Measurements from ENCODE around the gene MINDY4. TPM values are rescaled to one million over a fixed set of nuclear protein-coding genes. Genes with fewer than 3 reads are reported as not detected.

The MINDY4 gene
- total RNA-seq, 2 experiments from 2014 or later = 1.3 to 1.7 TPM

GRCh38 chr7:30908681-30909080 is 137.5 kb downstream of the MINDY4 start:
- H3K4me1 Mint-ChIP-seq (ENCODE audit: low read depth) = no peaks in the 10 kb centered on the region
- intact Hi-C loops (cut with micrococcal nuclease) = no loop called here

GRCh38 chr7:30909431-30909830 is 138.2 kb downstream of the MINDY4 start:
- DNase-seq = no peak
- no peaks in the 10 kb centered on the region for H3K4me1 Mint-ChIP-seq (ENCODE audit: low read depth)
- intact Hi-C loops (cut with micrococcal nuclease) = no loop called here
- H3K27ac Mint-ChIP-seq = no peak overlapping the region
- no peak for ATAC-seq
- POLR2A ChIA-PET = no interaction called here
- TF ChIP-seq, protein P1, sequence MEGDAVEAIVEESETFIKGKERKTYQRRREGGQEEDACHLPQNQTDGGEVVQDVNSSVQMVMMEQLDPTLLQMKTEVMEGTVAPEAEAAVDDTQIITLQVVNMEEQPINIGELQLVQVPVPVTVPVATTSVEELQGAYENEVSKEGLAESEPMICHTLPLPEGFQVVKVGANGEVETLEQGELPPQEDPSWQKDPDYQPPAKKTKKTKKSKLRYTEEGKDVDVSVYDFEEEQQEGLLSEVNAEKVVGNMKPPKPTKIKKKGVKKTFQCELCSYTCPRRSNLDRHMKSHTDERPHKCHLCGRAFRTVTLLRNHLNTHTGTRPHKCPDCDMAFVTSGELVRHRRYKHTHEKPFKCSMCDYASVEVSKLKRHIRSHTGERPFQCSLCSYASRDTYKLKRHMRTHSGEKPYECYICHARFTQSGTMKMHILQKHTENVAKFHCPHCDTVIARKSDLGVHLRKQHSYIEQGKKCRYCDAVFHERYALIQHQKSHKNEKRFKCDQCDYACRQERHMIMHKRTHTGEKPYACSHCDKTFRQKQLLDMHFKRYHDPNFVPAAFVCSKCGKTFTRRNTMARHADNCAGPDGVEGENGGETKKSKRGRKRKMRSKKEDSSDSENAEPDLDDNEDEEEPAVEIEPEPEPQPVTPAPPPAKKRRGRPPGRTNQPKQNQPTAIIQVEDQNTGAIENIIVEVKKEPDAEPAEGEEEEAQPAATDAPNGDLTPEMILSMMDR (IDR thresholded peaks at IDR 0.05) = no peak
- CTCF ChIA-PET = no interaction called here
- H3K36me3 Mint-ChIP-seq (ENCODE audit: low read depth) = no peaks in the 10 kb centered on the region
- H3K27me3 Mint-ChIP-seq = no peaks in the 10 kb centered on the region
- no peaks in the 10 kb centered on the region for H3K9me3 Mint-ChIP-seq
- no peak overlapping the region for H3K4me3 Mint-ChIP-seq

More at GRCh38 chr7:30908681-30909080, 137.5 kb downstream of the MINDY4 start:
- TF ChIP-seq, protein P1 (IDR thresholded peaks at IDR 0.05) = no peak
- Mint-ChIP-seq H3K4me3 (no peak overlapping the region), H3K36me3 (ENCODE audit: low read depth) (no peaks in the 10 kb centered on the region), H3K9me3 (no peaks in the 10 kb centered on the region), H3K27ac (no peak overlapping the region), H3K27me3 (no peaks in the 10 kb centered on the region)
- CTCF ChIA-PET = no interaction called here
- POLR2A ChIA-PET = no interaction called here
- ATAC-seq (no peak), DNase-seq (no peak)

GRCh38 chr7:30910411-30911073 is 139.3 kb downstream of the MINDY4 start:
- H3K36me3 Mint-ChIP-seq (ENCODE audit: low read depth) = no peaks in the 10 kb centered on the region
- H3K4me1 Mint-ChIP-seq (ENCODE audit: low read depth) = no peaks in the 10 kb centered on the region
- H3K27ac Mint-ChIP-seq = no peak overlapping the region
- no peaks in the 10 kb centered on the region for H3K27me3 Mint-ChIP-seq
- no peak overlapping the region for H3K4me3 Mint-ChIP-seq
- CTCF ChIA-PET = no interaction called here
- TF ChIP-seq, protein P1 (IDR thresholded peaks at IDR 0.05) = no peak
- ATAC-seq = no peak
- no peak for DNase-seq
- no peaks in the 10 kb centered on the region for H3K9me3 Mint-ChIP-seq
- intact Hi-C loops (cut with micrococcal nuclease) = no loop called here
- POLR2A ChIA-PET = no interaction called here

- TF ChIP-seq, protein P1 (IDR thresholded peaks at IDR 0.05) = no peak
- ATAC-seq (no peak), DNase-seq (no peak)
- Mint-ChIP-seq H3K27me3 (no peaks in the 10 kb centered on the region), H3K4me1 (ENCODE audit: low read depth) (no peaks in the 10 kb centered on the region), H3K36me3 (ENCODE audit: low read depth) (no peaks in the 10 kb centered on the region), H3K4me3 (no peak overlapping the region), H3K9me3 (no peaks in the 10 kb centered on the region), H3K27ac (no peak overlapping the region)
- intact Hi-C loops (cut with micrococcal nuclease) = no loop called here
- CTCF ChIA-PET = no interaction called here
- POLR2A ChIA-PET = no interaction called here
Observed at GRCh38 chr7:30911133-30911532, 139.9 kb downstream of the MINDY4 start.

DNA sequence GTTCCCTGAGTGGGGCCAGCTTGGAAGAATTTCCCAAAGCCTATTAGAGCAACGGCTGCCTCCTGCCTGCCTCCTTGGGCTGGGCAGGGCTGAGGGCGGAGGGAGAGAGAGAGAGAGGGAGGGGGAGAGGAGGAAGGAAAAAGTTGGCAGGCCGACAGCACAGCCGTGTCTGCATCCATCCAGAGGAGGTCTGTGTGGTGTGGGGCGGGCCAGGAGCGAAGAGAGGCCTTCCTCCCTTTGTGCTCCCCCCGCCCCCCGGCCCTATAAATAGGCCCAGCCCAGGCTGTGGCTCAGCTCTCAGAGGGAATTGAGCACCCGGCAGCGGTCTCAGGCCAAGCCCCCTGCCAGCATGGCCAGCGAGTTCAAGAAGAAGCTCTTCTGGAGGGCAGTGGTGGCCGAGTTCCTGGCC is 140.3 kb downstream of the MINDY4 start, which contains the start of gene AQP1:
Gene AQP1 (plus strand): TSS at position 293 of the 409 bp plus-strand sequence. CDS start 57 bp downstream, at position 350.
- no peak for ATAC-seq

More for the DNA sequence above, 140.3 kb downstream of the MINDY4 start, which contains the start of gene AQP1:
- ChIA-PET POLR2A (no interaction called here), CTCF (no interaction called here)
- intact Hi-C loops (cut with micrococcal nuclease) = no loop called here
- no peak for DNase-seq
- H3K9me3 Mint-ChIP-seq = no peaks in the 10 kb centered on the region
- H3K4me3 Mint-ChIP-seq = no peak within 1 kb of the TSS
- no peaks in the 10 kb centered on the region for H3K36me3 Mint-ChIP-seq (ENCODE audit: low read depth)
- no peaks in the 10 kb centered on the region for H3K27me3 Mint-ChIP-seq
- H3K4me1 Mint-ChIP-seq (ENCODE audit: low read depth) = no peaks in the 10 kb centered on the region
- TF ChIP-seq, protein P1 (IDR thresholded peaks at IDR 0.05) = no peak
- no peak within 1 kb of the TSS for H3K27ac Mint-ChIP-seq
